HEK293T (cell line): ENCODE measurements around the gene BCL2L11.
"Not testable (repeated sequence)": the region's sequence is repeated elsewhere in the genome, so short reads cannot be mapped to it uniquely, and the experiment has no call there.

Source experiments
- BHLHE40 ChIP-seq: fragments of 450-650 bp; IDR thresholded peaks from 2 replicates; pipeline ENCODE4 v1.6.1; 2016; ENCODE audit warnings: mild to moderate bottlenecking, moderate library complexity, borderline replicate concordance
- CTBP1 ChIP-seq: fragments of 450-650 bp; IDR thresholded peaks from 2 replicates; pipeline ENCODE4 v1.6.1; 2016; ENCODE audit warnings: borderline replicate concordance
- FOXM1 ChIP-seq: fragments of 450-650 bp; IDR thresholded peaks from 2 replicates; pipeline ENCODE4 v1.6.1; 2017; ENCODE audit warnings: mild to moderate bottlenecking, borderline replicate concordance
- L3MBTL2 ChIP-seq: fragments of 450-650 bp; conservative IDR thresholded peaks from 2 replicates; pipeline ENCODE4 v1.6.1; 2016; ENCODE audit warnings: mild to moderate bottlenecking
- SP1 ChIP-seq: fragments of 450-650 bp; IDR thresholded peaks from 2 replicates; pipeline ENCODE4 v1.6.1; 2017
- SUZ12 ChIP-seq: fragments of 450-650 bp; IDR thresholded peaks from 2 replicates; pipeline ENCODE4 v1.6.1; 2016; ENCODE audit warnings: mild to moderate bottlenecking
- TF ChIP-seq, protein P1 (sequence below): fragments of 450-650 bp; IDR thresholded peaks from 2 replicates; pipeline ENCODE4 v1.6.1; 2016

- TF ChIP-seq SP1, CTBP1, FOXM1, L3MBTL2, SUZ12, BHLHE40: not testable (repeated sequence)
- TF ChIP-seq, protein P1, sequence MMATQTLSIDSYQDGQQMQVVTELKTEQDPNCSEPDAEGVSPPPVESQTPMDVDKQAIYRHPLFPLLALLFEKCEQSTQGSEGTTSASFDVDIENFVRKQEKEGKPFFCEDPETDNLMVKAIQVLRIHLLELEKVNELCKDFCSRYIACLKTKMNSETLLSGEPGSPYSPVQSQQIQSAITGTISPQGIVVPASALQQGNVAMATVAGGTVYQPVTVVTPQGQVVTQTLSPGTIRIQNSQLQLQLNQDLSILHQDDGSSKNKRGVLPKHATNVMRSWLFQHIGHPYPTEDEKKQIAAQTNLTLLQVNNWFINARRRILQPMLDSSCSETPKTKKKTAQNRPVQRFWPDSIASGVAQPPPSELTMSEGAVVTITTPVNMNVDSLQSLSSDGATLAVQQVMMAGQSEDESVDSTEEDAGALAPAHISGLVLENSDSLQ, result not testable (repeated sequence)
These were observed 38.1 kb upstream of the BCL2L11 start for GRCh38 chr2:111082659-111083058.
